ENCODE results near the gene HAND1.

HAND1 gene

DNA sequence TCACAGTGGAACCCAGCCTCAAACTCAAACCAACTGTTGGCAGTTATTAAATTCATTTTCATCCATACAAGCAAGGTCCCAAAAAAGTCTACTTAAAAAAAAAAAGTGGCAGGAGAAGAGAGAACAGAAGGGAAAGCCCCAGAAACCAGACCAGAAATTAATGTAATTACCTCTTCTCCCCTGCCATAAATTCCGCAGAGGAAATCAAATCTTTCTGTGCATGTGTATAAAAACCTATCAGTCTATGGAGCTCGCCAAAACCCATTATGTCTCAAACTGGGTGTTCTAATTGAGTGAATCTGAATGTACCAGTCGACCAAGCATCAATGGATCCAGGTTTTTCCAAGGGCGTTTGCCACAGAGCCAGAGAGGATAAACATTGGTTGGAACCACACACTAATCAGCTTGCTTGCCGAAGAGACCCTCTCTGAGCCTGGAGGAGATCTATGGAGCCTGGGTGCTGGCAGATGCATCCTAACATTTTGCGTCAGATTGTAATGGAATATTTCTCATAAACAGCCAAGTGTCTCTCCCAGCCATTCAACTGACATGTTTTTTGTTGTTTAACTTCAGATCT is 7.9 kb upstream of the HAND1 start:
- DNase-seq (ENCODE audit: low read depth, low spot score), result no peak
- TF ChIP-seq, protein P1, sequence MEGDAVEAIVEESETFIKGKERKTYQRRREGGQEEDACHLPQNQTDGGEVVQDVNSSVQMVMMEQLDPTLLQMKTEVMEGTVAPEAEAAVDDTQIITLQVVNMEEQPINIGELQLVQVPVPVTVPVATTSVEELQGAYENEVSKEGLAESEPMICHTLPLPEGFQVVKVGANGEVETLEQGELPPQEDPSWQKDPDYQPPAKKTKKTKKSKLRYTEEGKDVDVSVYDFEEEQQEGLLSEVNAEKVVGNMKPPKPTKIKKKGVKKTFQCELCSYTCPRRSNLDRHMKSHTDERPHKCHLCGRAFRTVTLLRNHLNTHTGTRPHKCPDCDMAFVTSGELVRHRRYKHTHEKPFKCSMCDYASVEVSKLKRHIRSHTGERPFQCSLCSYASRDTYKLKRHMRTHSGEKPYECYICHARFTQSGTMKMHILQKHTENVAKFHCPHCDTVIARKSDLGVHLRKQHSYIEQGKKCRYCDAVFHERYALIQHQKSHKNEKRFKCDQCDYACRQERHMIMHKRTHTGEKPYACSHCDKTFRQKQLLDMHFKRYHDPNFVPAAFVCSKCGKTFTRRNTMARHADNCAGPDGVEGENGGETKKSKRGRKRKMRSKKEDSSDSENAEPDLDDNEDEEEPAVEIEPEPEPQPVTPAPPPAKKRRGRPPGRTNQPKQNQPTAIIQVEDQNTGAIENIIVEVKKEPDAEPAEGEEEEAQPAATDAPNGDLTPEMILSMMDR (IDR thresholded peaks at IDR 0.05; ENCODE audit: low read depth, low read length), result no peak

DNA sequence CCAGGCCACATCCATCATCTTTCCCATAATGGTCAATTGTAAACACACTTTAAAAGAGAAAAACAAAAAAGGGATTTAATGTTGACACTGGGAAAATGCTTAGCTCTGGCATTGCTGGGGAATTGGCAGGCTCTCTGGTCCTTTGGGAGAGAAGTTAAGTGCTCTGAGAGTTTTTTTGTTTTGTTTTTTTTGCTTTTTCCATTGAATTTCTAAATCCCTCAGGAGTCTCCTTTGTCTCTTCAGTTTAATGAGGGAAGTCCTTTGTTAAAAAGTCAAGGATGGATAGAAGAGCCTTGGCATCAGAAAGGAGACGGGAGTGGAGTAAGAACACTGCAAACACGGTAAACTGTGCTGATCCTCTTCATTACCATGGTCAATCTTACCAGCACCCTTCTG is 7.1 kb upstream of the HAND1 start:
- in situ Hi-C loops (cut with HindIII; ENCODE audit: low sequenced_read_pairs), result no loop called here
- no peak overlapping the region for H3K4me3 ChIP-seq (ENCODE audit: low read depth, low read length)
- DNase-seq (ENCODE audit: low read depth, low spot score), result no peak
- TF ChIP-seq, protein P1 (IDR thresholded peaks at IDR 0.05; ENCODE audit: low read depth, low read length), result no peak

More for the DNA sequence above, 7.9 kb upstream of the HAND1 start:
- no peak overlapping the region for H3K4me3 ChIP-seq (ENCODE audit: low read depth, low read length)
- in situ Hi-C loops (cut with HindIII; ENCODE audit: low sequenced_read_pairs), result no loop called here

DNA sequence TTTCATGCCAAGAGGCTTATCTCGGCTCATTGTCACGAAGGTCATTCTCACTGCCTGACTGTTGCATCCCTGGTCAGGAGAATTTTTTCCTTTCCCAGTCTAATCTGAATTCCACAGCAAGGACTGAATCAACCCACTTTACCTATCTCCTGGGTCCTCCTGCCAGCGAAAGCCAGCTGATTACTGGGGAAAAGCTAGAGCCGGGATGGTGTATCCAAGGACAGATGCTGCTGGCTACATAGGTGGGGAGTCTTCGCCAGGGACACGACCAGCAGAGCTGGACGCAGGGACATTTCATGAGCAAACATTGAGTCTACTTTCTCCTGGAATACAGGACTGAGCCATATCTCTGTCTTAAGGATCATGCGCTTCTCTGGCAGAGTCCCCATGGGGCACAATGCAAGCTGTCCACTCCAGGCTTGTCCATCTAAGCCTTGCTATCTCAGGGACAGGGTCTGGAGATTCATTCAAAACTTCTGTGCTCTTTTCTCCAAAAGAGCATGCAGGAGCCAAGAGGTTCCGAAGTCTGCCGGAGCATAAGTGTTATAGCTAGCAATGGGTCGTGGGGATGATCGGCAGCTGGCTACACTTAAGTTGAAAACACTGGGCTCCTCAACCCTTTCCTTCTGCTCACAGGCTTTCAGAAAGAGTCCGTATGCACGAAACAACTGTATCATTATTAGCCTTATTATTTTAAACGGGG is 6.5 kb upstream of the HAND1 start:
- no peak overlapping the region for H3K4me3 ChIP-seq (ENCODE audit: low read depth, low read length)
- TF ChIP-seq, protein P1 (IDR thresholded peaks at IDR 0.05; ENCODE audit: low read depth, low read length), result no peak
- in situ Hi-C loops (cut with HindIII; ENCODE audit: low sequenced_read_pairs), result no loop called here
- no peak for DNase-seq (ENCODE audit: low read depth, low spot score)

DNA sequence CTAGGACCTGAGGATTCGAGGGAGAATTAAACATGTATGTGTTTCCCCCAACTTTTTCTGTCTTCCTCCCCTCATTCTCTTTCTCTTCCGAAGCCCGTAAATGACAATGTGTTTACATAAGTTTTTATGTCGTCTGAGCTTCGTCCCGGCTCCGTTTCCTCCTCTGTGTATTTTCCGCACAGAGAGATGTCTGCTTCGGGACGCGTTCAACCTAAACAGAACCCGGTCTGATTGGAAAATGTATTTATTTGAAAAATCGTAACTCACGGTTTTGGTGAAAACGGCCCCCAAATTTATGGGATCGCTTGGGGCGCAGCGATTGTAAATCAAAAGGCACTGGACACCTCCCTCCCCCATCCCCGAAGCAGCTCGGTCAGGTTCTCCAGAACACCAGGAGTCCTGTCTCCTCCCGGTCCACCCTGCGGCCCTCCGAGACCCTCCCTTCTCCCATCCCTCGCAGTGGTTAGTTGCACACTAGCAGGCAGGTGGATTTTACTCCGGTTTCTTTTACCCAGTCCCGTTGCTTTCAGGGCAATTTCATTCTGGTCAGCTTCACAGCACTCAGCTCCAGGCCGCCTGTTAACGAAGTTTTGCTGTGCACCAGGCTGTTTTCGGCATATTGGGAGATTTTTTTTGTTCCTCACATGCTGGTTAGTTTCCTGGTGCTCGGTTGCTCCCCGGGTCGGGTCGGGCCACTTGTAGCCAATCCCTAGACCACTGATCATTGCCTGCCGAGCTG is 5.8 kb upstream of the HAND1 start:
- TF ChIP-seq, protein P1 (IDR thresholded peaks at IDR 0.05; ENCODE audit: low read depth, low read length), result no peak
- in situ Hi-C loops (cut with HindIII; ENCODE audit: low sequenced_read_pairs), result no loop called here
- DNase-seq (ENCODE audit: low read depth, low spot score), result no peak
- H3K4me3 ChIP-seq (ENCODE audit: low read depth, low read length), result no peak overlapping the region

DNA sequence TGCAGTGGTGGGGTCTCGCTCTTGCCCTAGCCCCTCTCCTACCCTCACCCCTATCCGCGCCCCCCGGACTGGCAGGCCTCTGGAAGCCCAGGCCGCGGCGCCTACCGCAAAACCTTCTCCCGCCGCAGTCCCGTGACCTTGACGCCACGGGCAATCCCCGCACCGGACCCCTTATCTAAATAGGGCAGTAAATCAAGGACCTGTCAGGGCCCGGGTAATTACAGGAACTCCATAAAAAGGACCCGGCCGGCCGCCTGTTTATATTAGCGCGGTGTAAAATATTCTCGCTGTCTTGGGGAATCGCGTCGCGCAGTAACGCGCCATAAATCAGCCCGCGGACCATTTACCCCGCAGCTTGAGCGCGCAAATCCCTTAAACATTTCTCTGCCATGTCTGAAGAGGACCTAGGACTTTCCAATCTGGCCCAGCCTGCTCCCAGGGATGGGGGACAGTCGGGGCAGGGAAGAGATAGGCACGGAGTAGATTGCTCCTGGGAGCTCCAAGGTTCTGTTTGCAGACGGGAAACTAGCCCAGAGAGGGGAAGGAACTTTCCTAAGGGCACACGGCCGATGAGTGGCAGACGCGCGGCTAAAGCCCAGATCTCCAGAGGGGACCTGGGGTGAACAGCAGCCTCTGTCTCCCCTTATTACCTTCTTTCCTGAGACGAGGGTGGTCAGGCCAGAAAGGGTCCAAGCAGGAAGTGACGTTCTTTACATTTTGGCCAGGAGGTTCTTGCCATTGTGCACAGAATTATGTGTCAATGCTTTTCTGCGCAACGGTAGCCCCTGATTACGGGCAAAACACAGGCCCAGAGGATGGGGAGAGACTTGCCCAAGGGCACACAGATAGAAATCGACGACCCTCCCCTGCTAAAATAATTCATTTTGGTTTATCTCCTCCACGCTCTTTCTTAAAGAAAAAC is 4.8 kb upstream of the HAND1 start:
- in situ Hi-C loops (cut with HindIII; ENCODE audit: low sequenced_read_pairs), result no loop called here
- TF ChIP-seq, protein P1 (IDR thresholded peaks at IDR 0.05; ENCODE audit: low read depth, low read length), result no peak
- no peak overlapping the region for H3K4me3 ChIP-seq (ENCODE audit: low read depth, low read length)
- DNase-seq (ENCODE audit: low read depth, low spot score), result no peak
